Measurements from ENCODE around the gene RNF113B.

DNA sequence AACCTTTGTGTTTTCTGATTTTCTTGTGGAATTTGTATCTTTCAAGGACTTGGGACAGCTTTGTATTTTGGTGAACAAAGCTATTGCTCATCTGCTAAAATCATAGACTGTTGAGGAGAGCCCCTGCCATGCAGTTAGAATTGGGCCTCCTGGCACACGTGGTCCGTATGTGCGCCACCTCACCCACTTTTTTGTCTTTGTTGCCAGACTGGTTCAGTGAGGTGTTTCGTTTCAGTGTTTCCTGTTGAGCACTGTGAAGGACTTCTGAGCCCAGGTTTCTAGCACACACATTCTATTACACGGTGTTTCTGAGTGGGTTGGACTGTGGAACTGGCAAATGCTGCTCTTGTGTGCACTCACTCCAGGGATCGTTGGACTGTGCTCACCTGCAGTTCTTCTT lies 37.6 kb upstream of the RNF113B start:
- TF ChIP-seq EGR1 (IDR thresholded peaks at IDR 0.05; ENCODE audit: low read depth in 2 of 2) (no peak), GABPA (IDR thresholded peaks at IDR 0.05 in 1 of 2, conservative IDR thresholded peaks at IDR 0.05 in 1 of 2) (no peak), JUND (IDR thresholded peaks at IDR 0.05) (no peak), SP1 (IDR thresholded peaks at IDR 0.05) (no peak)
- TF ChIP-seq, protein P1, sequence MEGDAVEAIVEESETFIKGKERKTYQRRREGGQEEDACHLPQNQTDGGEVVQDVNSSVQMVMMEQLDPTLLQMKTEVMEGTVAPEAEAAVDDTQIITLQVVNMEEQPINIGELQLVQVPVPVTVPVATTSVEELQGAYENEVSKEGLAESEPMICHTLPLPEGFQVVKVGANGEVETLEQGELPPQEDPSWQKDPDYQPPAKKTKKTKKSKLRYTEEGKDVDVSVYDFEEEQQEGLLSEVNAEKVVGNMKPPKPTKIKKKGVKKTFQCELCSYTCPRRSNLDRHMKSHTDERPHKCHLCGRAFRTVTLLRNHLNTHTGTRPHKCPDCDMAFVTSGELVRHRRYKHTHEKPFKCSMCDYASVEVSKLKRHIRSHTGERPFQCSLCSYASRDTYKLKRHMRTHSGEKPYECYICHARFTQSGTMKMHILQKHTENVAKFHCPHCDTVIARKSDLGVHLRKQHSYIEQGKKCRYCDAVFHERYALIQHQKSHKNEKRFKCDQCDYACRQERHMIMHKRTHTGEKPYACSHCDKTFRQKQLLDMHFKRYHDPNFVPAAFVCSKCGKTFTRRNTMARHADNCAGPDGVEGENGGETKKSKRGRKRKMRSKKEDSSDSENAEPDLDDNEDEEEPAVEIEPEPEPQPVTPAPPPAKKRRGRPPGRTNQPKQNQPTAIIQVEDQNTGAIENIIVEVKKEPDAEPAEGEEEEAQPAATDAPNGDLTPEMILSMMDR (IDR thresholded peaks at IDR 0.05; ENCODE audit: low read depth, low read length, missing input control) = no peak
- TF ChIP-seq, protein P2, sequence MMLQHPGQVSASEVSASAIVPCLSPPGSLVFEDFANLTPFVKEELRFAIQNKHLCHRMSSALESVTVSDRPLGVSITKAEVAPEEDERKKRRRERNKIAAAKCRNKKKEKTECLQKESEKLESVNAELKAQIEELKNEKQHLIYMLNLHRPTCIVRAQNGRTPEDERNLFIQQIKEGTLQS (IDR thresholded peaks at IDR 0.05) = no peak
- TF ChIP-seq, protein P3, sequence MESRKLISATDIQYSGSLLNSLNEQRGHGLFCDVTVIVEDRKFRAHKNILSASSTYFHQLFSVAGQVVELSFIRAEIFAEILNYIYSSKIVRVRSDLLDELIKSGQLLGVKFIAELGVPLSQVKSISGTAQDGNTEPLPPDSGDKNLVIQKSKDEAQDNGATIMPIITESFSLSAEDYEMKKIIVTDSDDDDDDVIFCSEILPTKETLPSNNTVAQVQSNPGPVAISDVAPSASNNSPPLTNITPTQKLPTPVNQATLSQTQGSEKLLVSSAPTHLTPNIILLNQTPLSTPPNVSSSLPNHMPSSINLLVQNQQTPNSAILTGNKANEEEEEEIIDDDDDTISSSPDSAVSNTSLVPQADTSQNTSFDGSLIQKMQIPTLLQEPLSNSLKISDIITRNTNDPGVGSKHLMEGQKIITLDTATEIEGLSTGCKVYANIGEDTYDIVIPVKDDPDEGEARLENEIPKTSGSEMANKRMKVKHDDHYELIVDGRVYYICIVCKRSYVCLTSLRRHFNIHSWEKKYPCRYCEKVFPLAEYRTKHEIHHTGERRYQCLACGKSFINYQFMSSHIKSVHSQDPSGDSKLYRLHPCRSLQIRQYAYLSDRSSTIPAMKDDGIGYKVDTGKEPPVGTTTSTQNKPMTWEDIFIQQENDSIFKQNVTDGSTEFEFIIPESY (IDR thresholded peaks at IDR 0.05) = no peak
- TF ChIP-seq, protein P4, sequence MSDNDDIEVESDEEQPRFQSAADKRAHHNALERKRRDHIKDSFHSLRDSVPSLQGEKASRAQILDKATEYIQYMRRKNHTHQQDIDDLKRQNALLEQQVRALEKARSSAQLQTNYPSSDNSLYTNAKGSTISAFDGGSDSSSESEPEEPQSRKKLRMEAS (IDR thresholded peaks at IDR 0.05) = no peak
